ENCODE results near the gene DAPK1.
A peak's percentile ranks its signal among the peaks of the same experiment; 100 is the strongest.
"Not testable (repeated sequence)": the region's sequence is repeated elsewhere in the genome, so short reads cannot be mapped to it uniquely, and the experiment has no call there.

The DAPK1 gene

DNA sequence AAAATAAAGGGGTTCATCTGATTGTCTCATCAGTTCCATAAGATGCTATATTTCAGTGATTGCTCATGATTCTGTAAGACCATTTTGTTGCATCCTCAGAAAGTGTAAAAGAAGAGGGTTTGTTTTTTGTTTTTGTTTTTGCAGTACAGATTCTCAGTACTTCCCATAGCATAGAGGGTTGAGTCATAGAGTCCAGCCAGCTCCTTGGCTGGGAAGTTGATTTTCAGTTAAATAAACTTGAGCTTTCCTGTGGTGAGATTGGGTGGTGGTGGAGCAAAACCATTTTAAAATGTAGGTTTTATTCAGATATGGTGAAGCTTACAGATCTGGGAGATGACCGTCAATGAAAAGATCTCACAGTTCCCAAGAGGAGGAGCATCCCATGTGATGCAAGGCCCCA, 48.2 kb downstream of the DAPK1 start:
- H3K4me3 ChIP-seq (replicated peaks in 1 of 2; ENCODE audit: low read depth in 2 of 2, low read length in 2 of 2) = no peak overlapping the region
- TF ChIP-seq, protein P1, sequence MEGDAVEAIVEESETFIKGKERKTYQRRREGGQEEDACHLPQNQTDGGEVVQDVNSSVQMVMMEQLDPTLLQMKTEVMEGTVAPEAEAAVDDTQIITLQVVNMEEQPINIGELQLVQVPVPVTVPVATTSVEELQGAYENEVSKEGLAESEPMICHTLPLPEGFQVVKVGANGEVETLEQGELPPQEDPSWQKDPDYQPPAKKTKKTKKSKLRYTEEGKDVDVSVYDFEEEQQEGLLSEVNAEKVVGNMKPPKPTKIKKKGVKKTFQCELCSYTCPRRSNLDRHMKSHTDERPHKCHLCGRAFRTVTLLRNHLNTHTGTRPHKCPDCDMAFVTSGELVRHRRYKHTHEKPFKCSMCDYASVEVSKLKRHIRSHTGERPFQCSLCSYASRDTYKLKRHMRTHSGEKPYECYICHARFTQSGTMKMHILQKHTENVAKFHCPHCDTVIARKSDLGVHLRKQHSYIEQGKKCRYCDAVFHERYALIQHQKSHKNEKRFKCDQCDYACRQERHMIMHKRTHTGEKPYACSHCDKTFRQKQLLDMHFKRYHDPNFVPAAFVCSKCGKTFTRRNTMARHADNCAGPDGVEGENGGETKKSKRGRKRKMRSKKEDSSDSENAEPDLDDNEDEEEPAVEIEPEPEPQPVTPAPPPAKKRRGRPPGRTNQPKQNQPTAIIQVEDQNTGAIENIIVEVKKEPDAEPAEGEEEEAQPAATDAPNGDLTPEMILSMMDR (IDR thresholded peaks at IDR 0.05; ENCODE audit: low read depth, low read length) = no peak
- DNase-seq (ENCODE audit: low read depth in 2 of 2) = peak; percentile 60 to 71

DNA sequence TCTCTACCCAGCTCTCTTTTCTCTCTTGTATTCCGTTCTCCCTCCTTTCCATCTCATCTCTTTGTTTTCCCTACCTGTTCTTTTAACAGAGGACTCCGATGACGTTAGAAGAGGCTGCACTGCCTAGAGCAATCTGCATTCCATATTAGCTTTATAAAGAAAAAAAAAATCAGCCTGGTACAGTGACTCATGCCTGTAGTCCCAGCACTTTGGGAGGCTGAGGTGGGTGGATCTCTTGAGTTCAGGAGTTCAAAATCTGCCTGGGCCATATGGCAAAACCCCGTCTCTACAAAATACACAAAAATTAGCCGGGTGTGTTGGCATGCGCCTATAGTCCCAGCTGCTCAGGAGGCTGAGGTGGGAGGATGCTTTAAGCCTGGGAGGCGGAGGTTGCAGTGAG, 49.0 kb downstream of the DAPK1 start:
- DNase-seq (ENCODE audit: low read depth in 2 of 2) = peak; percentile 45 to 52
- TF ChIP-seq, protein P1 (IDR thresholded peaks at IDR 0.05; ENCODE audit: low read depth, low read length) = no peak
- H3K4me3 ChIP-seq (replicated peaks in 1 of 2; ENCODE audit: low read depth in 2 of 2, low read length in 2 of 2) = no peak overlapping the region

DNA sequence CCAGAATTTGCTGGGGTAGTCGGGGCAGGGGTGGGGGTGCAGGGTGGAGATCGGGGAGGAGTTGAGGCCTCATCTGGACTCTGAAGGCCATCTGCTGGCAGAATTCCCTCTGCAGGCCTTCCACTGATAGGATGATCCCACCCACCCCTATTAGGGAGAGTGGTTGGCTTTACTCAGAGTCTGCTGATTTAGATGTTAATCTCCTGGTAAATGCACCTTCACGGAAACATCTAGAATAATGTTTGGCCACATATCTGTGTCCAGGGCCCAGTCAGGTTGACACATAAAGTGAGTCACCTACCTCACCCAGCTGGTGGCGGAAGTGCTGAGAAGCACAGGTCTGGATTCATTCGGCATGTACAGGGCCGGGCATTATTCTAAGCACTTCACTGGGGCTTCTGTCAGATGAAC, 50.0 kb downstream of the DAPK1 start:
- H3K4me3 ChIP-seq (replicated peaks in 1 of 2; ENCODE audit: low read depth in 2 of 2, low read length in 2 of 2) = no peak overlapping the region
- TF ChIP-seq, protein P1 (IDR thresholded peaks at IDR 0.05; ENCODE audit: low read depth, low read length) = no peak
- peak in 1 of 2 donors; percentile 47 for DNase-seq (ENCODE audit: low read depth in 2 of 2)

DNA sequence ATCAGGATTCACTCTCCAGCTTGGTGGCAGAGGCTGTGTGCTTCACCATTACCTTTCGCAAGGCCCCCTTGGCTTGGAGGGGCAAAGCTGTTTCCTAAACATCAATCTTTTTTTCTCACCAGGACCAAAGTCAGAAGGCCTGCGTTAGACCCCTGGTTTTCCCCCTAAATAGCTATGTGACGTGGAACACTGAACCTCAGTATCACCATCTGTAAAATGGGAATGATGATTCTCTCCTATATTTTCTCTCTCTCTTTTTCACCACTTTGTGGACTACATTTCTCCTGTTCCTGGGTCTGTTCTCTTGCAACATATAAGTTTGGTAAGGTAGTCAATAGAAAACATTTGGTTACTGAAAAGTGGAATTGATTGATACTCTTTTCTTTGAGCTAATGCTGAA, 50.5 kb downstream of the DAPK1 start:
- H3K4me3 ChIP-seq (replicated peaks in 1 of 2; ENCODE audit: low read depth in 2 of 2, low read length in 2 of 2) = no peak overlapping the region
- DNase-seq (ENCODE audit: low read depth in 2 of 2) = no peak
- TF ChIP-seq, protein P1 (IDR thresholded peaks at IDR 0.05; ENCODE audit: low read depth, low read length) = no peak

DNA sequence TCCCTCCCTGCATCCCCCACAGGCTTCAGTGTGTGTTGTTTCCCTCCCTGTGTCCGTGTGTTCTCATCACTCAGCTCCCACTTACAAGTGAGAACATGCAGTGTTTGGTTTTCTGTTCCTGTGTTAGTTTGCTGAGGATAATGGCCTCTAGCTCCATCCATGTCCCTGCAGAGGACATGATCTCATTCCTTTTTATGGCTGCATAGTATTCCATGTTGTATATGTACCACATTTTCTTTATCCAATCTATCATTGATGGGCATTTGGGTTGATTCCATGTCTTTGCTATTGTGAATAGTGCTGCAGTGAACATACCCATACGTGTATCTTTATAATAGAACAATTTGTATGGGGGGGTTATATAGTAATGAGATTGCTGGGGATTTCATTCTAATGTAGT, 51.4 kb downstream of the DAPK1 start:
- H3K4me3 ChIP-seq (replicated peaks in 1 of 2; ENCODE audit: low read depth in 2 of 2, low read length in 2 of 2); DNase-seq (ENCODE audit: low read depth in 2 of 2): not testable (repeated sequence)

DNA sequence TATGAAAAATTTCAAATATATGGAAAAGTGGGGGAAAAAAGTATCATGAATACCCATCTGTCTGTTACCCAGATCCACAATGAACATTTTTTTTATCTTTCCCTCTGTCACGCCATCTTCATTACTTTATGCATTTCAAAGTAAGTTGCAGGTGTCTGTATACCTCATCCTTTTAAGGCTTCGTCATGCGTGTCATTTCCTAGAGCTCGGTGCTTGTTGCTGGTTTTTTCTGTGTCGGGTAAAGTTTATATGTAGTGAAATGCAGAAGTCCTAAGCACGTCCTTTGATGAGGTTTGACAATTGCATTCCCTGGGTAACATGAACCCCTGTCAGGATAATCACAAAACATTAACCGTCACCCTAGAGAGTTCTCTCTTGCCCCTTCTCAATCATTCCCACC, 52.1 kb downstream of the DAPK1 start:
- TF ChIP-seq, protein P1 (IDR thresholded peaks at IDR 0.05; ENCODE audit: low read depth, low read length) = no peak
- no peak for DNase-seq (ENCODE audit: low read depth in 2 of 2)
- H3K4me3 ChIP-seq (replicated peaks in 1 of 2; ENCODE audit: low read depth in 2 of 2, low read length in 2 of 2) = no peak overlapping the region

DNA sequence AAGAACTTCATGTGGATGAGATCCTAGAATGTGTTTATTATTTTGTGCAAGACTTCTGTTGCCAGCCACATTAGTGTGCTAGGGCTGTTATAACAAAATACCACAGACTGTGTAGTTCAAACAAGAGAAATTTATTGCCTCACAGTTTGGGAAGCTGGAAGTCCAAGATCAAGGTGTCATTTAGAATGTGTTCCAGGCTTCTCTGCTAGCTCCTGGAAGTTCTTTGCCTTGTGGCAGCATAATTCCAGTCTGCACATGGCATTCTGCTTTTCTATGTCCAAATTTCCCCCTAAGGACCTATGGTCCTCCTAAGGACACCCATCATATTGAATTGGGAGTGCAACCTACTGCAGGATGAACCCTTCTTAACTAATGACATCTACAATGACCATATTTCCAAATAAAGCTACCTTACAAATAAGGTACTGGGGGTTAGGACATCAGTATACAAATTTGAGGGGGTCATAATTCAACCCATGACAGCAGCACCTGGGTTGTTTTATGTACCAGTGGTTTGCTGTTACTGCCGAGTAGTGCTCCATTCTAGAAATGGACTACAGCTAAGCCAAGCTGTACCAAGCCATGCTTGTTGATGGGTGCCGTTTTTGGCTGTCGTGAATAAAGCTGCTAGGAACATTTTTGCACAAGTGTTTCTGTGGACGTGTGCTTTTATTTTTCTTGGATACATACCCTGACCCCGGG, 52.7 kb downstream of the DAPK1 start:
- DNase-seq (ENCODE audit: low read depth in 2 of 2) = no peak
- TF ChIP-seq, protein P1 (IDR thresholded peaks at IDR 0.05; ENCODE audit: low read depth, low read length) = no peak
- H3K4me3 ChIP-seq (replicated peaks in 1 of 2; ENCODE audit: low read depth in 2 of 2, low read length in 2 of 2) = no peak overlapping the region
